GM12878 (cell line): ENCODE measurements around the gene TGFBI. TPM values are rescaled to one million over a fixed set of nuclear protein-coding genes. Genes with fewer than 3 reads are reported as not detected.

Experiments
- FOS ChIP-seq: IDR thresholded peaks from 3 replicates; pipeline ENCODE4 v1.6.1; 2011; ENCODE audit warnings: borderline replicate concordance; ENCODE audit not compliant: insufficient read length; ENCODE audit errors: extremely low read depth
- GATAD2B ChIP-seq: fragments of 450-650 bp; conservative IDR thresholded peaks from 2 replicates; pipeline ENCODE4 v1.6.1; 2017; ENCODE audit warnings: low read depth, mild to moderate bottlenecking, moderate library complexity
- HCFC1 ChIP-seq: fragments of 150-350 bp; IDR thresholded peaks from 2 replicates; pipeline ENCODE4 v1.6.1; 2014; ENCODE audit warnings: low read length
- HDGF ChIP-seq: fragments of 450-650 bp; IDR thresholded peaks from 2 replicates; pipeline ENCODE4 v1.6.1; 2016; ENCODE audit warnings: antibody characterized with exemption
- NFIC ChIP-seq: IDR thresholded peaks from 2 replicates; pipeline ENCODE4 v1.6.1; 2012; ENCODE audit warnings: low read depth, mild to moderate bottlenecking, inconsistent platforms, low read length, moderate library complexity
- polyA plus RNA-seq, 11 experiments: library from polyadenylated mRNA; depleted of rRNA in 4 of 11; unstranded in 6 of 11; stranded (reverse) in 5 of 11; fragments of >200 nt; fragmentation: Nextera tagmentation in 4 of 11; fragmentation: Illumina TruSeq in 1 of 11; extraction: Ambion mirVana in 4 of 11; extraction: Trizol in 1 of 11; gene quantifications; 1 replicate in 1 of 11; 2 replicates in 10 of 11; pipeline versions ENCODE4 v1.2.1 to v1.2.3, GENCODE V29; 2011 to 2016; ENCODE audit warnings: inconsistent platforms in 2 of 11, missing spikeins in 2 of 11, low read depth in 1 of 11
- total RNA-seq, 4 experiments: library from RNA; depleted of rRNA in 3 of 4; stranded (reverse); fragments of >200 nt in 3 of 4; fragmentation: Illumina TruSeq in 1 of 4; extraction: Trizol in 1 of 4; gene quantifications; 2 replicates each; pipeline versions ENCODE4 v1.2.1 to v1.2.3, GENCODE V29; 2013 to 2021
- TF ChIP-seq, protein P1 (sequence below): fragments of 450-650 bp; IDR thresholded peaks from 2 replicates; pipeline ENCODE4 v1.6.1; 2017; ENCODE audit warnings: mild to moderate bottlenecking, moderate library complexity
- TF ChIP-seq, protein P2 (sequence below): fragments of 450-650 bp; IDR thresholded peaks from 2 replicates; pipeline ENCODE4 v1.6.1; 2018; ENCODE audit warnings: mild to moderate bottlenecking, low read depth, moderate library complexity; ENCODE audit not compliant: partially characterized antibody
- TF ChIP-seq, protein P3 (sequence below): fragments of 150-350 bp; IDR thresholded peaks from 2 replicates; pipeline ENCODE4 v1.6.1; 2016; ENCODE audit warnings: low read depth, low read length

Gene TGFBI
- total and polyA plus RNA-seq, 10 of the 15 experiments (the other 5 are each of a cell fraction or from before 2014, with no cell fraction given) = 0.12 to 1.8 (median 0.19) TPM

DNA sequence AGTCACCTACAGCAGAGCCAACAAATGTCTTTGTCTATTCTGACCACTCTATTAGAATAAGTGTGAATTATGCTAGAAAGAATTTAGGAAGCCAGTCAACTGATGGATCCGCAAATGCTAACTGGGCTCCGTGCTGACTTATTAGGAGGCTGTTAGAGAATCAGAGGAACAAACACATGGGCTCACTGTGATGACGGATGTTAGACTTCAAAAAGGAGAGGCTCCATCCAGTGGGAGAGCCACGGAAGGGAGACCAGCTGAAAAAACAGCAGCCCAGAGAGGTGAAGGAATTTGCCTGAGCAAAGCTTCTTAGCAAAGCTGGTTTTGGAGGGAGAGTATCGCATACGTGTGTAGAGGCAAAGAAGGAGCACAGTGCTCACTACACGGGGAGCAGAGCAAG lies 5.8 kb upstream of the TGFBI start (continued):
- TF ChIP-seq, protein P1, sequence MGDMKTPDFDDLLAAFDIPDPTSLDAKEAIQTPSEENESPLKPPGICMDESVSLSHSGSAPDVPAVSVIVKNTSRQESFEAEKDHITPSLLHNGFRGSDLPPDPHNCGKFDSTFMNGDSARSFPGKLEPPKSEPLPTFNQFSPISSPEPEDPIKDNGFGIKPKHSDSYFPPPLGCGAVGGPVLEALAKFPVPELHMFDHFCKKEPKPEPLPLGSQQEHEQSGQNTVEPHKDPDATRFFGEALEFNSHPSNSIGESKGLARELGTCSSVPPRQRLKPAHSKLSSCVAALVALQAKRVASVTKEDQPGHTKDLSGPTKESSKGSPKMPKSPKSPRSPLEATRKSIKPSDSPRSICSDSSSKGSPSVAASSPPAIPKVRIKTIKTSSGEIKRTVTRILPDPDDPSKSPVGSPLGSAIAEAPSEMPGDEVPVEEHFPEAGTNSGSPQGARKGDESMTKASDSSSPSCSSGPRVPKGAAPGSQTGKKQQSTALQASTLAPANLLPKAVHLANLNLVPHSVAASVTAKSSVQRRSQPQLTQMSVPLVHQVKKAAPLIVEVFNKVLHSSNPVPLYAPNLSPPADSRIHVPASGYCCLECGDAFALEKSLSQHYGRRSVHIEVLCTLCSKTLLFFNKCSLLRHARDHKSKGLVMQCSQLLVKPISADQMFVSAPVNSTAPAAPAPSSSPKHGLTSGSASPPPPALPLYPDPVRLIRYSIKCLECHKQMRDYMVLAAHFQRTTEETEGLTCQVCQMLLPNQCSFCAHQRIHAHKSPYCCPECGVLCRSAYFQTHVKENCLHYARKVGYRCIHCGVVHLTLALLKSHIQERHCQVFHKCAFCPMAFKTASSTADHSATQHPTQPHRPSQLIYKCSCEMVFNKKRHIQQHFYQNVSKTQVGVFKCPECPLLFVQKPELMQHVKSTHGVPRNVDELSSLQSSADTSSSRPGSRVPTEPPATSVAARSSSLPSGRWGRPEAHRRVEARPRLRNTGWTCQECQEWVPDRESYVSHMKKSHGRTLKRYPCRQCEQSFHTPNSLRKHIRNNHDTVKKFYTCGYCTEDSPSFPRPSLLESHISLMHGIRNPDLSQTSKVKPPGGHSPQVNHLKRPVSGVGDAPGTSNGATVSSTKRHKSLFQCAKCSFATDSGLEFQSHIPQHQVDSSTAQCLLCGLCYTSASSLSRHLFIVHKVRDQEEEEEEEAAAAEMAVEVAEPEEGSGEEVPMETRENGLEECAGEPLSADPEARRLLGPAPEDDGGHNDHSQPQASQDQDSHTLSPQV = no peak
- TF ChIP-seq, protein P2, sequence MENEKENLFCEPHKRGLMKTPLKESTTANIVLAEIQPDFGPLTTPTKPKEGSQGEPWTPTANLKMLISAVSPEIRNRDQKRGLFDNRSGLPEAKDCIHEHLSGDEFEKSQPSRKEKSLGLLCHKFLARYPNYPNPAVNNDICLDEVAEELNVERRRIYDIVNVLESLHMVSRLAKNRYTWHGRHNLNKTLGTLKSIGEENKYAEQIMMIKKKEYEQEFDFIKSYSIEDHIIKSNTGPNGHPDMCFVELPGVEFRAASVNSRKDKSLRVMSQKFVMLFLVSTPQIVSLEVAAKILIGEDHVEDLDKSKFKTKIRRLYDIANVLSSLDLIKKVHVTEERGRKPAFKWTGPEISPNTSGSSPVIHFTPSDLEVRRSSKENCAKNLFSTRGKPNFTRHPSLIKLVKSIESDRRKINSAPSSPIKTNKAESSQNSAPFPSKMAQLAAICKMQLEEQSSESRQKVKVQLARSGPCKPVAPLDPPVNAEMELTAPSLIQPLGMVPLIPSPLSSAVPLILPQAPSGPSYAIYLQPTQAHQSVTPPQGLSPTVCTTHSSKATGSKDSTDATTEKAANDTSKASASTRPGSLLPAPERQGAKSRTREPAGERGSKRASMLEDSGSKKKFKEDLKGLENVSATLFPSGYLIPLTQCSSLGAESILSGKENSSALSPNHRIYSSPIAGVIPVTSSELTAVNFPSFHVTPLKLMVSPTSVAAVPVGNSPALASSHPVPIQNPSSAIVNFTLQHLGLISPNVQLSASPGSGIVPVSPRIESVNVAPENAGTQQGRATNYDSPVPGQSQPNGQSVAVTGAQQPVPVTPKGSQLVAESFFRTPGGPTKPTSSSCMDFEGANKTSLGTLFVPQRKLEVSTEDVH = no peak
- TF ChIP-seq HCFC1 (no peak), GATAD2B (no peak), HDGF (no peak), NFIC (no peak), FOS (no peak)
- TF ChIP-seq, protein P3, sequence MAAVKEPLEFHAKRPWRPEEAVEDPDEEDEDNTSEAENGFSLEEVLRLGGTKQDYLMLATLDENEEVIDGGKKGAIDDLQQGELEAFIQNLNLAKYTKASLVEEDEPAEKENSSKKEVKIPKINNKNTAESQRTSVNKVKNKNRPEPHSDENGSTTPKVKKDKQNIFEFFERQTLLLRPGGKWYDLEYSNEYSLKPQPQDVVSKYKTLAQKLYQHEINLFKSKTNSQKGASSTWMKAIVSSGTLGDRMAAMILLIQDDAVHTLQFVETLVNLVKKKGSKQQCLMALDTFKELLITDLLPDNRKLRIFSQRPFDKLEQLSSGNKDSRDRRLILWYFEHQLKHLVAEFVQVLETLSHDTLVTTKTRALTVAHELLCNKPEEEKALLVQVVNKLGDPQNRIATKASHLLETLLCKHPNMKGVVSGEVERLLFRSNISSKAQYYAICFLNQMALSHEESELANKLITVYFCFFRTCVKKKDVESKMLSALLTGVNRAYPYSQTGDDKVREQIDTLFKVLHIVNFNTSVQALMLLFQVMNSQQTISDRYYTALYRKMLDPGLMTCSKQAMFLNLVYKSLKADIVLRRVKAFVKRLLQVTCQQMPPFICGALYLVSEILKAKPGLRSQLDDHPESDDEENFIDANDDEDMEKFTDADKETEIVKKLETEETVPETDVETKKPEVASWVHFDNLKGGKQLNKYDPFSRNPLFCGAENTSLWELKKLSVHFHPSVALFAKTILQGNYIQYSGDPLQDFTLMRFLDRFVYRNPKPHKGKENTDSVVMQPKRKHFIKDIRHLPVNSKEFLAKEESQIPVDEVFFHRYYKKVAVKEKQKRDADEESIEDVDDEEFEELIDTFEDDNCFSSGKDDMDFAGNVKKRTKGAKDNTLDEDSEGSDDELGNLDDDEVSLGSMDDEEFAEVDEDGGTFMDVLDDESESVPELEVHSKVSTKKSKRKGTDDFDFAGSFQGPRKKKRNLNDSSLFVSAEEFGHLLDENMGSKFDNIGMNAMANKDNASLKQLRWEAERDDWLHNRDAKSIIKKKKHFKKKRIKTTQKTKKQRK = no peak
